Measurements from ENCODE around the gene MRPL41.
"Not testable (repeated sequence)": the region's sequence is repeated elsewhere in the genome, so short reads cannot be mapped to it uniquely, and the experiment has no call there.

MRPL41 gene

DNA sequence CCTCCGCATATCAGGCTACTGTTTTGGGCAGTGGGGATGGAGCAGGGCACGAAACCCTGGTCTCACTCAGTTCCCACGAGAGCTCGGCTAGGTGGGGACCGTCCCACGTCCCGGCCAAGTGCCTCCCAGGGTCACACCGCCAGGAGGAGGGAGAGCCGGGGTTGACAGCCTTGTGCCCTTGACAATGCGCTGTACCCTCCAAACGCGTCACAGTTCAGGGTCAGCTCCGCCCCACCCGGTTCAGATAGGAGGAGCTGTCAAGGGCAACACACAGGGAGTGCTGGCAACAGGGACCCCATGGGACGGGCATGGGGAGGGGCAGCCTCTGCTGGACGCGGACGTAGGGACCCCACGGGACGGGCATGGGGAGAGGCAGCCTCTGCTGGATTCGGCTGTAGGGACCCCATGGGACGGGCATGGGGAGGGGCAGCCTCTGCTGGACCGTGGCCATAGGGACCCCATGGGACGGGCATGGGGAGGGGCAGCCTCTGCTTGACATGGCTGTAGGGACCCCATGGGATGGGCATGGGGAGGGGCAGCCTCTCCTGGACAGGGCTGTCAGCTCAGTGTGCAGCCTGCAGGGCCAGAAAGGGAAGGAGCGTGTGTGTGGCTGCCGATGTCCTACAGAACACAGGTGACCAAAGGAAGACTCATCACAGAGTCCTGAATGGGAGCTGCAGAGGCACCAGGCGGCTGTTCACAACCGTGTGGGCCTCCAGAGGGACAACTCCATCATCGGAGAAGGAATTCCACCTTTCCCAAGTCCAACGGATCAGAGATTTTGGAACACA is 30.9 kb upstream of the MRPL41 start:
- DNase-seq = no peak

DNA sequence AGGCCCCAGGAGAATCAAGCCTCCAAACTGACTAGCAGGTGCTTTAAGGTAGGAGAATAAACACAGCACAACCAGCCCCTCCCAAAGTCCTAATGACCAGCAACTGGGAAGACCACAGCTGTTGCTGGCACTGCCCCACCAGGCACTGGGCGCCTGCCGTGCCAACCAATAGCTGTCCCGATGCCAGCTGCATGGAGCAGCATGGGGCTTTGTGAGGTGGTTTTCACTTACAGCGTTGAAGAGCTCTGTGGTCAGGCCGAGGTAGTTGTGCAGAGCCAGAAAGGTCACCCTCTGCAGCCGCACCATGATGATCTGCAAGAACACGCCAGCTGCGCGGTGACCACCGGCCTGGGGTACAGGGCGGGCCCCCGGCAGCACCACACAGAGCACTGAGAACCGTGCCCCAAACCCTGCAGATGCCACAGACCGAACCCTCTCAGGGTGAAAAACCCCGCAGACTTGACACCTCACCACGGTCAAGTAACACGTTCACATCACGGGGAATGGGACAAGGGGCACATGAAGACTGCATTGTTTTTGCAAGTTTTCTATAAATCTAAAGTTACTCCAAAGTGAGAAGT is 30.2 kb upstream of the MRPL41 start:
- DNase-seq = no peak

GRCh38 chr9:137522746-137523455 is 28.8 kb upstream of the MRPL41 start:
- no peak for DNase-seq

DNA sequence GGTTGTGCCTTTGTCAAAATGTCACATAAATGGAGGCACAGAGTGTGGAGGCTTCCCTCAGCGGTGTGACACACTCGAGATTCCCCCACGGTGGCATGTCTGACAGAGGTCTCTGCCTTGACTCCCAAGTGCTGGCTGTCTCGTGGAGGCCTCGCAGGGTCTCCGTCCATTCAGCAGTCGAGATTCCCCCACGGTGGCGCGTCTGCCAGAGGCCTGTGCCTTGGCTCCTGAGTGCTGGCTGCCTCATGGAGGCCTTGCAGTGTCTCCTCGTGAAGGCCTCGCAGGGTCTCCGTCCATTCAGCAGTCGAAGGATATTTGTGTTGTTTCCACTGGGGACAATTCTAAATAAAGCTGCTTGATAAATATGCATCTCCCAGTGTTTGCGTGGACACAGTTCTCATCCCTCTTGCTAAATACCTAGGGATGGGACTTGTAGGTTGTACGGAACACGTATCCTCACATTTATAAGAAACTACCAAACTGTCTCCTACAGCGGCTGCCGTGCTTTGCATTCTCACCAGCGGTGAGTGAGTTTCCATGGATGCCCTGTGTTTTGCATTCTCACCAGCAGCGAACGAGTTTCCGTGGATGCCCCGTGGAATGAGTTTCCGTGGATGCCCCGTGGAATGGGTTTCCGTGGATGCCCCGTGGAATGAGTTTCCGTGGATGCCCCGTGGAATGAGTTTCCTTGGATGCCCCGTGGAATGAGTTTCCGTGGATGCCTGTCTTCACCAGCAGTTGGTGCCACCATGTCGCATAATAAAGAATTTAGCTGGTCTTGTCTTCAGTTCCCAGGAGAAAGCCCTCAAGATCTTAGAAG is 27.3 kb upstream of the MRPL41 start:
- DNase-seq = no peak

- no peak for DNase-seq
These were observed 26.7 kb upstream of the MRPL41 start for GRCh38 chr9:137524981-137525317.

DNA sequence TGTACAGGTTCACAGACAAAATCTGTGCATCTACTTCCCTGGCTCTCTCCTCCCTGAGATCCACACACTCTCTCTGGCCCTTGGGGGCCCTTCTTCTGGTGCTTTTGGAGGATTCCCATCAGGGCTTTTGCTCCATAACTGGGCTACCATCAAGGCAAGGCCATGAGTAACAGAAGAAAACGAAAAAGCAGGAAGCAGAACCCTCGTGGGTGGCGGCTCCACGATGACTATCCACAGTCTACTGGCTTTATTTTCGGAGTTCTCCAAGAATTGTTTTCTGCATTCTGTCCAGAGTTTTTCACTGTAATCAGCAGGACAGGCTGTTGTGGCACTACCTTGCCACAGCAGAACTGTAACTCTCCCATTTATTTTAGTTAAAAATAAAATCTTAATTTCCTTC is 21.3 kb upstream of the MRPL41 start:
- DNase-seq = no peak

- DNase-seq = no peak
These were observed 20.4 kb upstream of the MRPL41 start for GRCh38 chr9:137531099-137531765.

- not testable (repeated sequence) for DNase-seq
These were observed 18.7 kb upstream of the MRPL41 start for GRCh38 chr9:137532891-137533468.

GRCh38 chr9:137534256-137535119 is 17.2 kb upstream of the MRPL41 start:
- DNase-seq = peak; percentile 46

GRCh38 chr9:137535120-137535428 is 16.6 kb upstream of the MRPL41 start:
- DNase-seq = no peak

- DNase-seq = not testable (repeated sequence)
These were observed 15.0 kb upstream of the MRPL41 start for GRCh38 chr9:137536594-137537131.

DNA sequence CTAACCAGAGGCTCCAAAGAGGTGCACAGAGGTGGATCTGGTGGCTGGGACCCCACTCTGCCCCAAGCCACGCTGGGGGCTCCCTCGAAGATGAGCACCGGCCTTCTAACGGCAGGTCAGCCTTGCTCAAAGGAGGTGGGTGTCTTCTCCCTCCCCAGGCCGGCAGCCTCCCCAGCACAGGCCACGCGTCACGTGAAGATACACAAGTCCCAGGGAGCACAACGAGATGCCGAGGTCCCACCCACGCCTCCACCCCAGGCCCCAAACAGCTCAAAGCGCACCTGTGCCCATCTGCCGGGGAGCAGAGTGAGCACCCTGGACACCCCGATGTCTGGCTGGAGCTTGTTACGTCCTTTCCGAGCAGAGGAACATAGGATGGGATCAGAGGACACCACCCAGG is 13.6 kb upstream of the MRPL41 start:
- DNase-seq = no peak

GRCh38 chr9:137540536-137540935 is 11.1 kb upstream of the MRPL41 start:
- no peak for DNase-seq

- no peak for DNase-seq
These were observed 9.2 kb upstream of the MRPL41 start for GRCh38 chr9:137542486-137542885.

- DNase-seq = no peak
These were observed 8.3 kb upstream of the MRPL41 start for GRCh38 chr9:137543237-137543963.

GRCh38 chr9:137544176-137544760 is 7.4 kb upstream of the MRPL41 start:
- DNase-seq = no peak

DNA sequence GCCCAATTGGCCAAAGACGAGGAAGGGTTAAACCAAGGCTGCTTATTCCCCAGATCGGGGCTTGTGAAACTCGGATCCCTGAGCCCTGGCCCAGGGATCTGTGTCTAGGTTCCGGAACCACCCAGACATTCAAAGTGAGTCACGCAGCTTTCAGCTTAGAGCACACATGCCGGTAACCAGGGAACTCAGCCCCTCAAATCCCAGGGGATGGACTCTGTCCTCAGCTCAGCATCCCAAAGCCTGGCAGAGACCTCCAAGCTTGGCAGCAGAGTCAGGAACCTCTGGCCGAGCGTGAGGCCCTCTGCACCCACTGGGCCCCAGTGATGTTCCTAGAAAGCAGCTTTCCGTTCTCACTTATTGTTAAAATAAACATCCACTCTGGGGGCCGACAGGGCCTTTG is 6.6 kb upstream of the MRPL41 start:
- DNase-seq = no peak

GRCh38 chr9:137547687-137548543 is 3.8 kb upstream of the MRPL41 start:
- DNase-seq = no peak

GRCh38 chr9:137550231-137550621 is 1.5 kb upstream of the MRPL41 start, which contains the start of gene PNPLA7:
Gene PNPLA7, minus strand, starts transcription at chr9:137550402. Its CDS starts 205 bp downstream, at chr9:137550197.
- peak; percentile 59 for DNase-seq
